Neural progenitor cell (in vitro differentiated cells): ENCODE results near the gene TM4SF5. TPM values are rescaled to one million over a fixed set of nuclear protein-coding genes. Genes with fewer than 3 reads are reported as not detected.

Source experiments
- DNase-seq: peaks from one replicate; pipeline ENCODE4 v3.0.0-alpha.2; 2016; ENCODE audit warnings: low spot score
- H2AFZ ChIP-seq: fragments of 200-600 bp; sonication (generic); replicated peaks from 2 replicates; pipeline ENCODE4 v1.6.1; 2016; ENCODE audit warnings: antibody characterized with exemption
- H3F3A ChIP-seq: fragments of 200-600 bp; sonication (generic); 2 replicates; pipeline ENCODE4 v1.6.1; 2016; ENCODE audit warnings: antibody characterized with exemption, low read depth
- H3K27ac ChIP-seq: fragments of 200-600 bp; sonication (generic); 2 replicates; pipeline ENCODE4 v1.5.1; 2016; ENCODE audit warnings: mild to moderate bottlenecking
- H3K27me3 ChIP-seq: fragments of 200-600 bp; sonication (generic); 2 replicates; pipeline ENCODE4 v1.6.1; 2016; ENCODE audit warnings: mild to moderate bottlenecking, moderate library complexity
- H3K36me3 ChIP-seq: fragments of 200-600 bp; sonication (generic); 2 replicates; pipeline ENCODE4 v1.5.1; 2016
- H3K4me1 ChIP-seq: fragments of 200-600 bp; sonication (generic); 2 replicates; pipeline ENCODE4 v1.6.1; 2016; ENCODE audit warnings: mixed run types
- H3K4me2 ChIP-seq: fragments of 200-600 bp; sonication (generic); 2 replicates; pipeline ENCODE4 v1.6.1; 2016
- H3K4me3 ChIP-seq: fragments of 200-600 bp; sonication (generic); 2 replicates; pipeline ENCODE4 v1.5.1; 2016
- H3K79me2 ChIP-seq: fragments of 200-600 bp; sonication (generic); 2 replicates; pipeline ENCODE4 v1.6.1; 2016; ENCODE audit warnings: low read depth
- H3K9ac ChIP-seq: fragments of 200-600 bp; sonication (generic); 2 replicates; pipeline ENCODE4 v1.6.1; 2016
- H3K9me3 ChIP-seq: fragments of 200-600 bp; sonication (generic); 2 replicates; pipeline ENCODE4 v1.5.1; 2016; ENCODE audit warnings: low read depth
- H4K20me1 ChIP-seq: fragments of 200-600 bp; sonication (generic); 2 replicates; pipeline ENCODE4 v1.6.1; 2016; ENCODE audit warnings: low read depth
- H3K27ac Mint-ChIP-seq: 3 replicates; pipeline ENCODE4 v1.8.0; 2021; ENCODE audit warnings: mixed read lengths
- H3K27me3 Mint-ChIP-seq: 2 replicates; pipeline ENCODE4 v1.8.0; 2022; ENCODE audit warnings: low read depth, mild to moderate bottlenecking, inconsistent platforms, moderate library complexity, mixed read lengths; ENCODE audit not compliant: insufficient read depth
- H3K36me3 Mint-ChIP-seq: 3 replicates; pipeline ENCODE4 v1.8.0; 2021; ENCODE audit warnings: mixed read lengths
- H3K4me1 Mint-ChIP-seq: 3 replicates; pipeline ENCODE4 v1.8.0; 2021; ENCODE audit warnings: mixed read lengths
- H3K4me3 Mint-ChIP-seq: 3 replicates; pipeline ENCODE4 v1.8.0; 2021; ENCODE audit warnings: mild to moderate bottlenecking, moderate library complexity, mixed read lengths
- H3K9me3 Mint-ChIP-seq: 3 replicates; pipeline ENCODE4 v1.8.0; 2020; ENCODE audit warnings: mixed read lengths
- CTCF ChIP-seq: fragments of 200-600 bp; sonication (generic); IDR thresholded peaks from 2 replicates; pipeline ENCODE4 v1.5.1; 2017; ENCODE audit warnings: antibody characterized with exemption, mild to moderate bottlenecking
- EZH2 ChIP-seq: fragments of 200-600 bp; sonication (generic); IDR thresholded peaks from 2 replicates; pipeline ENCODE4 v1.6.1; 2017; ENCODE audit warnings: antibody characterized with exemption, mild to moderate bottlenecking, moderate library complexity
- EZH2phosphoT487 ChIP-seq: fragments of 200-600 bp; sonication (generic); IDR thresholded peaks from 2 replicates; pipeline ENCODE4 v1.6.1; 2017; ENCODE audit warnings: antibody characterized with exemption
- total RNA-seq: library from RNA; depleted of rRNA; stranded (reverse); fragments of >200 nt; gene quantifications from 2 replicates; pipeline ENCODE4 v1.2.3, GENCODE V29; 2015; ENCODE audit warnings: low replicate concordance

Gene TM4SF5
- total RNA-seq, 1 donor from 2014 or later = not detected

- Histone ChIP-seq H3F3A (peaks cover 38% of the 10 kb centered on the region), H2AFZ (no peak overlapping the region), H3K27ac (no peak overlapping the region), H3K4me2 (peak overlapping the region; percentile 53), H3K4me3 (no peak overlapping the region), H3K9ac (no peak overlapping the region), H3K79me2 (no peaks in the 10 kb centered on the region), H3K36me3 (no peaks in the 10 kb centered on the region), H4K20me1 (peaks cover 9% of the 10 kb centered on the region), H3K27me3 (peaks cover 92% of the 10 kb centered on the region), H3K9me3 (no peaks in the 10 kb centered on the region), H3K4me1 (peaks cover 13% of the 10 kb centered on the region)
- H3K9me3 Mint-ChIP-seq = no peaks in the 10 kb centered on the region
- no peak overlapping the region for H3K27ac Mint-ChIP-seq
- no peak overlapping the region for H3K4me3 Mint-ChIP-seq
- peaks cover 11% of the 10 kb centered on the region for H3K4me1 Mint-ChIP-seq
- no peak for DNase-seq
- no peaks in the 10 kb centered on the region for H3K36me3 Mint-ChIP-seq
- peaks cover 20% of the 10 kb centered on the region for H3K27me3 Mint-ChIP-seq
- TF ChIP-seq EZH2phosphoT487 = no peak
- TF ChIP-seq EZH2 = no peak
- TF ChIP-seq CTCF = no peak
Measured at GRCh38 chr17:4786516-4786915, 14.8 kb downstream of the TM4SF5 start.

DNA sequence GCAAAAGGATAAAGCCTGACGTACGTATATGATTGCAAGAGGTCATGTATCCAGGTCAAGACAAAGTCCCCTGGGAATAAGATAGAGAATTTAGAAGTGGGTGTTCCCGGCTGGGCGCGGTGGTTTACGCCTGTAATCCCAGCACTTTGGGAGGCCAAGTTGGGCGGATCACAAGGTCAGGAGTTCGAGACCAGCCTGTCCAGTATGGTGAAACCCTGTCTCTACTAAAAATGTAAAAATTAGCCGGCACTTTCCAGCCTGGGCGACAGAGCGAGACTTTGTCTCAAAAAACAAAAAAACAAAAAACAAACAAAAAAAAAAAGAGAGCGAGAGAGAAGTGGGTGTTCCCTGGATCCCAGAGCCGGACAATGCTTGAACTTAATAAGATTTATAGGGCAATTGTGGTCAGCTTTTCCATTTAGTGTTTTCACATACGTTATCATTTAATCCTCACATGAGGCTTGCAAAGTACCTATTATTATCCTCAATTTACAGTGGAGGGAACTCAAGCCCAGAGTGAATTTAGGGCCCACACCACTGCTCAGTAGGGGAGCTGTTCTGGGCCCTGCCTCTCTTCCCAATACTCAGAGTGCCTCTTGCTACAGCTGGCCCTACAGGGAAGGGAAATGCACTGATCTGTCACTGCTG is 16.6 kb downstream of the TM4SF5 start:
- Histone ChIP-seq H3K4me3 (peak overlapping the region; percentile 85), H3F3A (peaks cover 38% of the 10 kb centered on the region), H3K27me3 (peaks cover 93% of the 10 kb centered on the region), H3K9ac (no peak overlapping the region), H4K20me1 (peaks cover 9% of the 10 kb centered on the region), H3K36me3 (no peaks in the 10 kb centered on the region), H2AFZ (no peak overlapping the region), H3K79me2 (no peaks in the 10 kb centered on the region), H3K27ac (no peak overlapping the region), H3K4me2 (peak overlapping the region; percentile 95), H3K9me3 (no peaks in the 10 kb centered on the region), H3K4me1 (peaks cover 13% of the 10 kb centered on the region)
- Mint-ChIP-seq H3K27me3 (peaks cover 22% of the 10 kb centered on the region), H3K4me3 (peak overlapping the region; percentile 77), H3K36me3 (no peaks in the 10 kb centered on the region), H3K27ac (no peak overlapping the region), H3K9me3 (no peaks in the 10 kb centered on the region), H3K4me1 (peaks cover 11% of the 10 kb centered on the region)
- no peak for DNase-seq
- no peak for TF ChIP-seq EZH2
- TF ChIP-seq EZH2phosphoT487 = no peak
- no peak for TF ChIP-seq CTCF

GRCh38 chr17:4788807-4789700 is 17.4 kb downstream of the TM4SF5 start, which contains the start of gene GLTPD2:
Gene GLTPD2 (plus strand): TSS chr17:4788964. CDS start chr17:4789012, 48 bp downstream.
- Mint-ChIP-seq H3K27me3 (peaks cover 24% of the 10 kb centered on the region), H3K4me1 (peaks cover 11% of the 10 kb centered on the region), H3K36me3 (no peaks in the 10 kb centered on the region), H3K4me3 (peak within 1 kb of the TSS; percentile 88), H3K9me3 (no peaks in the 10 kb centered on the region), H3K27ac (no peak within 1 kb of the TSS)
- H3K9me3 ChIP-seq = no peaks in the 10 kb centered on the region
- H3K4me3 ChIP-seq = peak within 1 kb of the TSS; percentile 85
- no peaks in the 10 kb centered on the region for H3K79me2 ChIP-seq
- H3K27ac ChIP-seq = no peak within 1 kb of the TSS
- no peak within 1 kb of the TSS for H3K9ac ChIP-seq
- peaks cover 87% of the 10 kb centered on the region for H3K27me3 ChIP-seq
- TF ChIP-seq EZH2 = peak; percentile 85
- no peak for TF ChIP-seq CTCF
- peak; percentile 38 for TF ChIP-seq EZH2phosphoT487
- peak within 1 kb of the TSS; percentile 81 for H2AFZ ChIP-seq
- H4K20me1 ChIP-seq = peaks cover 9% of the 10 kb centered on the region
- no peaks in the 10 kb centered on the region for H3K36me3 ChIP-seq
- peaks cover 38% of the 10 kb centered on the region for H3F3A ChIP-seq
- peak within 1 kb of the TSS; percentile 95 for H3K4me2 ChIP-seq
- peak; percentile 55 for DNase-seq
- H3K4me1 ChIP-seq = peaks cover 13% of the 10 kb centered on the region
